SK-N-SH (cell line): ENCODE measurements around the gene CPVL.

Source experiments
- EP300 ChIP-seq, 2 experiments: IDR thresholded peaks; 2 replicates each; pipeline versions ENCODE4 v1.4.0 to v1.6.1; 2012; ENCODE audit warnings: borderline replicate concordance in 1 of 2, low read depth in 1 of 2, low read length in 1 of 2
- FOSL2 ChIP-seq: IDR thresholded peaks from 2 replicates; pipeline ENCODE4 v1.4.0; 2012; ENCODE audit warnings: low read depth, mild to moderate bottlenecking, moderate library complexity, borderline replicate concordance
- JUND ChIP-seq: IDR thresholded peaks from 2 replicates; pipeline ENCODE4 v1.4.0; 2012
- MEF2A ChIP-seq: IDR thresholded peaks from 2 replicates; pipeline ENCODE4 v1.4.0; 2012; ENCODE audit warnings: low read depth, borderline replicate concordance
- POLR2AphosphoS5 ChIP-seq: IDR thresholded peaks from 2 replicates; pipeline ENCODE4 v1.6.1; 2012; ENCODE audit warnings: low read depth, low read length
- TF ChIP-seq, protein P1 (sequence below): fragments of 200-600 bp; sonication (generic); IDR thresholded peaks from 2 replicates; pipeline ENCODE4 v1.6.1; 2017; ENCODE audit warnings: antibody characterized with exemption, mild to moderate bottlenecking, moderate library complexity
- TF ChIP-seq, protein P2 (sequence below): IDR thresholded peaks from 2 replicates; pipeline ENCODE4 v1.4.0; 2012; ENCODE audit warnings: low read depth, borderline replicate concordance
- TF ChIP-seq, protein P3 (sequence below): IDR thresholded peaks from 2 replicates; pipeline ENCODE4 v1.6.1; 2012; ENCODE audit warnings: mild to moderate bottlenecking, low read depth, low read length, moderate library complexity

DNA sequence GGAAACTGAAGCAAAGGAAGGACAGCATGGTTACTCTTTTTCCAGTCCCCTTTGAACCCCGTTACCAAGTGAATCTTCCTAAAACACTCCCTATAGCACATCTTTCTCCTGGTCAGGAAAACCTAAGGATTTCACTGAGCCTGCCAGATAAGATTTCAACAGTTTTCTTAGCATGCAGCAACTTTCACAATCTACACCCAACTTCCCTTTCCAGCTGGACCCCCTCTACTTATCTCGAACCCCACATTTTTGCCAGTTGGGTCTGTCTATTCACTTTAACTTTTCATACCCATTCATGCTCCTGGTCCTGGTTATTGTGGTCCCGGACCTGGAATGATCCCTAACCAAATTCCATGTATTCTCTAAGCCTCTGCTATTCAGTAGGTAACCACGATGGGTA lies 14.9 kb upstream of the CPVL start:
- TF ChIP-seq JUND (no peak), FOSL2 (no peak), POLR2AphosphoS5 (no peak), EP300 (IDR thresholded peaks at IDR 0.05; ENCODE audit: borderline replicate concordance in 1 of 2, low read depth in 1 of 2, low read length in 1 of 2) (no peak), MEF2A (no peak)
- TF ChIP-seq, protein P1, sequence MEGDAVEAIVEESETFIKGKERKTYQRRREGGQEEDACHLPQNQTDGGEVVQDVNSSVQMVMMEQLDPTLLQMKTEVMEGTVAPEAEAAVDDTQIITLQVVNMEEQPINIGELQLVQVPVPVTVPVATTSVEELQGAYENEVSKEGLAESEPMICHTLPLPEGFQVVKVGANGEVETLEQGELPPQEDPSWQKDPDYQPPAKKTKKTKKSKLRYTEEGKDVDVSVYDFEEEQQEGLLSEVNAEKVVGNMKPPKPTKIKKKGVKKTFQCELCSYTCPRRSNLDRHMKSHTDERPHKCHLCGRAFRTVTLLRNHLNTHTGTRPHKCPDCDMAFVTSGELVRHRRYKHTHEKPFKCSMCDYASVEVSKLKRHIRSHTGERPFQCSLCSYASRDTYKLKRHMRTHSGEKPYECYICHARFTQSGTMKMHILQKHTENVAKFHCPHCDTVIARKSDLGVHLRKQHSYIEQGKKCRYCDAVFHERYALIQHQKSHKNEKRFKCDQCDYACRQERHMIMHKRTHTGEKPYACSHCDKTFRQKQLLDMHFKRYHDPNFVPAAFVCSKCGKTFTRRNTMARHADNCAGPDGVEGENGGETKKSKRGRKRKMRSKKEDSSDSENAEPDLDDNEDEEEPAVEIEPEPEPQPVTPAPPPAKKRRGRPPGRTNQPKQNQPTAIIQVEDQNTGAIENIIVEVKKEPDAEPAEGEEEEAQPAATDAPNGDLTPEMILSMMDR = no peak
- TF ChIP-seq, protein P2, sequence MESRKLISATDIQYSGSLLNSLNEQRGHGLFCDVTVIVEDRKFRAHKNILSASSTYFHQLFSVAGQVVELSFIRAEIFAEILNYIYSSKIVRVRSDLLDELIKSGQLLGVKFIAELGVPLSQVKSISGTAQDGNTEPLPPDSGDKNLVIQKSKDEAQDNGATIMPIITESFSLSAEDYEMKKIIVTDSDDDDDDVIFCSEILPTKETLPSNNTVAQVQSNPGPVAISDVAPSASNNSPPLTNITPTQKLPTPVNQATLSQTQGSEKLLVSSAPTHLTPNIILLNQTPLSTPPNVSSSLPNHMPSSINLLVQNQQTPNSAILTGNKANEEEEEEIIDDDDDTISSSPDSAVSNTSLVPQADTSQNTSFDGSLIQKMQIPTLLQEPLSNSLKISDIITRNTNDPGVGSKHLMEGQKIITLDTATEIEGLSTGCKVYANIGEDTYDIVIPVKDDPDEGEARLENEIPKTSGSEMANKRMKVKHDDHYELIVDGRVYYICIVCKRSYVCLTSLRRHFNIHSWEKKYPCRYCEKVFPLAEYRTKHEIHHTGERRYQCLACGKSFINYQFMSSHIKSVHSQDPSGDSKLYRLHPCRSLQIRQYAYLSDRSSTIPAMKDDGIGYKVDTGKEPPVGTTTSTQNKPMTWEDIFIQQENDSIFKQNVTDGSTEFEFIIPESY = no peak
- TF ChIP-seq, protein P3, sequence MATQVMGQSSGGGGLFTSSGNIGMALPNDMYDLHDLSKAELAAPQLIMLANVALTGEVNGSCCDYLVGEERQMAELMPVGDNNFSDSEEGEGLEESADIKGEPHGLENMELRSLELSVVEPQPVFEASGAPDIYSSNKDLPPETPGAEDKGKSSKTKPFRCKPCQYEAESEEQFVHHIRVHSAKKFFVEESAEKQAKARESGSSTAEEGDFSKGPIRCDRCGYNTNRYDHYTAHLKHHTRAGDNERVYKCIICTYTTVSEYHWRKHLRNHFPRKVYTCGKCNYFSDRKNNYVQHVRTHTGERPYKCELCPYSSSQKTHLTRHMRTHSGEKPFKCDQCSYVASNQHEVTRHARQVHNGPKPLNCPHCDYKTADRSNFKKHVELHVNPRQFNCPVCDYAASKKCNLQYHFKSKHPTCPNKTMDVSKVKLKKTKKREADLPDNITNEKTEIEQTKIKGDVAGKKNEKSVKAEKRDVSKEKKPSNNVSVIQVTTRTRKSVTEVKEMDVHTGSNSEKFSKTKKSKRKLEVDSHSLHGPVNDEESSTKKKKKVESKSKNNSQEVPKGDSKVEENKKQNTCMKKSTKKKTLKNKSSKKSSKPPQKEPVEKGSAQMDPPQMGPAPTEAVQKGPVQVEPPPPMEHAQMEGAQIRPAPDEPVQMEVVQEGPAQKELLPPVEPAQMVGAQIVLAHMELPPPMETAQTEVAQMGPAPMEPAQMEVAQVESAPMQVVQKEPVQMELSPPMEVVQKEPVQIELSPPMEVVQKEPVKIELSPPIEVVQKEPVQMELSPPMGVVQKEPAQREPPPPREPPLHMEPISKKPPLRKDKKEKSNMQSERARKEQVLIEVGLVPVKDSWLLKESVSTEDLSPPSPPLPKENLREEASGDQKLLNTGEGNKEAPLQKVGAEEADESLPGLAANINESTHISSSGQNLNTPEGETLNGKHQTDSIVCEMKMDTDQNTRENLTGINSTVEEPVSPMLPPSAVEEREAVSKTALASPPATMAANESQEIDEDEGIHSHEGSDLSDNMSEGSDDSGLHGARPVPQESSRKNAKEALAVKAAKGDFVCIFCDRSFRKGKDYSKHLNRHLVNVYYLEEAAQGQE = no peak
